ENCODE data around the gene TRIM8.
A peak's percentile ranks its signal among the peaks of the same experiment; 100 is the strongest.

Gene TRIM8

GRCh38 chr10:102676534-102677315 is 32.4 kb downstream of the TRIM8 start:
- no peak for DNase-seq
- Histone ChIP-seq H3K9me3 (no peaks in the 10 kb centered on the region), H3K4me1 (peaks cover 55% of the 10 kb centered on the region), H3K27me3 (no peaks in the 10 kb centered on the region), H3K4me3 (ENCODE audit: low read depth, low read length) (no peak overlapping the region), H3K36me3 (peaks cover under 1% of the 10 kb centered on the region; the same call in 1 of the 2 replicates)
- TF ChIP-seq CTCF (IDR thresholded peaks at IDR 0.05; ENCODE audit: low read depth, low read length), result no peak

DNA sequence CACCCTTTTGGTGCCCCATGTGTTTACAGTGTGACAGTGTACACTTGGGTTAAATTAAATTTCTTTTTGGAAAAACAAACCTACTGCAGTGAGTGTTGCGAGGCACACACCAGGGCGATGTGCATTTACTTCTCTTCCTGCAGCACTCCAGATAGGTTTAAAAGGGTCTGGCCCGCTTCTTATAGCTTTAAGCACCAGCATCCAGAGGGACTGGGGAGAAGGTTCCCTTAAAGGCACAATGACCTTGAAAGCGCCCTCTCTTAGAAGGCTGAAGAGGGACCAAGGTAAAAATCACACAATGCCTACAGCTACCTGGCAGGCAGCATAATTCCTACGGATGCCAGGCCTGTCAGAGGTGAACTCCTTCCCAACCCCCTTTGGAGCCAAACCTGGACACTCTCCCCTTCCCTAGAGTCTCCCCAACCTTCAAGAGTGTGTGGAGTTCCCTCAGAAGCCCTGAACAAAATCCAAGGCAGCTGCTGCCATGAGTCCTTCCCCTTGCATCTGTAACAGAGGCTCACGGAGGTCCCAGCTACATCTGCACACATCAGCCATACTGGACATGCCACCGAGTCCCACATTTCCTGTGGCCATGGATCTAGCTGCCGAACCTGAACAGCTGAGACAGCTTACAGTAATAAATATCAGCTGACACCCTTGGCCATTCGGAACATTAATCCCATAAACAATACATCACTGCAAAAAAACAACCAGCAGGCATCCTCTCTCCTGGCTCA is 33.2 kb downstream of the TRIM8 start:
- H3K4me3 ChIP-seq (ENCODE audit: low read depth, low read length), result no peak overlapping the region
- H3K36me3 ChIP-seq, result peaks cover 6% of the 10 kb centered on the region; the same call in 1 of the 2 replicates
- H3K4me1 ChIP-seq, result peaks cover 54% of the 10 kb centered on the region
- no peak for DNase-seq
- TF ChIP-seq CTCF (IDR thresholded peaks at IDR 0.05; ENCODE audit: low read depth, low read length), result no peak
- no peaks in the 10 kb centered on the region for H3K9me3 ChIP-seq
- H3K27me3 ChIP-seq, result no peaks in the 10 kb centered on the region

- peaks cover 6% of the 10 kb centered on the region; the same call in 1 of the 2 replicates for H3K36me3 ChIP-seq
- H3K4me3 ChIP-seq (ENCODE audit: low read depth, low read length), result no peak overlapping the region
- no peaks in the 10 kb centered on the region for H3K9me3 ChIP-seq
- TF ChIP-seq CTCF (IDR thresholded peaks at IDR 0.05; ENCODE audit: low read depth, low read length), result no peak
- DNase-seq, result no peak
- H3K27me3 ChIP-seq, result no peaks in the 10 kb centered on the region
- peaks cover 51% of the 10 kb centered on the region for H3K4me1 ChIP-seq
Observed at GRCh38 chr10:102678068-102678400, 33.8 kb downstream of the TRIM8 start.

- TF ChIP-seq CTCF (IDR thresholded peaks at IDR 0.05; ENCODE audit: low read depth, low read length), result peak; percentile 78
Observed at GRCh38 chr10:102678842-102679289, 34.6 kb downstream of the TRIM8 start.

DNA sequence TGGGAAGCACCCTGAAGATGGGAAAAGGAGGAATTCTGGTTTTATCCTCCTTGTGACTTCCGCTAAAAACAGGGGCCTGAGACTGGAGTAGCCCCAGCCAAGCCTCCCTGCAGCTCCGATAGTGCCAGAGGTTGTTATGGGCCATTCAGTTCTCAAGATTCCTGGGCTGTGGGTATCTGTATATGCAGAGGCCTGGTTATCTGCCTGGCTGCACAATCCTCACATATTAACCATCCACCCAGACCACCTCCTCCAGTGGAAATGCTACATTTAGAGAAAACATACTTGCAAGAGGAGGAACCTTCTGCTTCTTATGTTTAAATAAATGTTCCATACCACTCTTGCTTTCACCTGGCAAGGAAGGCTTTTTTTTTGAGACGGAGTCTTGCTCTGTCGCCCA is 35.3 kb downstream of the TRIM8 start:
- Histone ChIP-seq H3K4me1 (peaks cover 42% of the 10 kb centered on the region), H3K27me3 (no peaks in the 10 kb centered on the region), H3K9me3 (no peaks in the 10 kb centered on the region), H3K36me3 (peaks cover 6% of the 10 kb centered on the region; the same call in 1 of the 2 replicates), H3K4me3 (ENCODE audit: low read depth, low read length) (no peak overlapping the region)
- DNase-seq, result no peak
- no peak for TF ChIP-seq CTCF (IDR thresholded peaks at IDR 0.05; ENCODE audit: low read depth, low read length)

More at GRCh38 chr10:102678842-102679289, 34.6 kb downstream of the TRIM8 start:
- H3K4me1 ChIP-seq, result peaks cover 44% of the 10 kb centered on the region
- DNase-seq, result peak; percentile 86
- H3K27me3 ChIP-seq, result no peaks in the 10 kb centered on the region
- H3K4me3 ChIP-seq (ENCODE audit: low read depth, low read length), result no peak overlapping the region
- H3K9me3 ChIP-seq, result no peaks in the 10 kb centered on the region
- peaks cover 6% of the 10 kb centered on the region; the same call in 1 of the 2 replicates for H3K36me3 ChIP-seq

Data from BE2C (cell line).